ENCODE results near the gene SH3GL1.

GRCh38 chr19:4347521-4347920 lies 52.8 kb downstream of the SH3GL1 start:
- no peak for TF ChIP-seq SUZ12 (IDR thresholded peaks at IDR 0.05; ENCODE audit: extremely low read depth, insufficient read depth, insufficient read length)
- no peak for TF ChIP-seq ZNF274 (IDR thresholded peaks at IDR 0.05; ENCODE audit: low read depth, low read length)
- TF ChIP-seq YY1 (IDR thresholded peaks at IDR 0.05; ENCODE audit: insufficient read depth, insufficient read length): no peak
